Fibroblast of lung (primary cell): ENCODE data around the gene FSD2. TPM values are rescaled to one million over a fixed set of nuclear protein-coding genes. Genes with fewer than 3 reads are reported as not detected.

Experiments
- DNase-seq, 2 donors: peaks; one replicate each; pipeline versions ENCODE4 v3.0.0 to v3.0.0-alpha.2; 2010; ENCODE audit warnings: low read depth in 2 of 2
- H2AFZ ChIP-seq: 2 replicates; pipeline ENCODE4 v1.5.1; 2012; ENCODE audit warnings: low read length, control low read depth, inconsistent platforms
- H3K27ac ChIP-seq: 2 replicates; pipeline ENCODE4 v1.5.1; 2011; ENCODE audit warnings: low read length, control low read depth; ENCODE audit not compliant: insufficient read depth
- H3K27me3 ChIP-seq: 2 replicates; pipeline ENCODE4 v1.5.1; 2011; ENCODE audit warnings: mild to moderate bottlenecking, low read length; ENCODE audit not compliant: control insufficient read depth, insufficient read depth
- H3K36me3 ChIP-seq: 2 replicates; pipeline ENCODE4 v1.5.1; 2011; ENCODE audit warnings: low read length; ENCODE audit not compliant: control insufficient read depth, insufficient read depth
- H3K4me1 ChIP-seq: 2 replicates; pipeline ENCODE4 v1.5.1; 2011; ENCODE audit warnings: low read length; ENCODE audit not compliant: control insufficient read depth, insufficient read depth; ENCODE audit errors: extremely low read depth
- H3K4me2 ChIP-seq: 2 replicates; pipeline ENCODE4 v1.5.1; 2011; ENCODE audit warnings: low read length, control low read depth; ENCODE audit not compliant: insufficient read depth; ENCODE audit errors: extremely low read depth
- H3K4me3 ChIP-seq, 4 experiments: fragments of 200-600 bp in 1 of 4; sonication (generic) in 1 of 4; replicated peaks in 1 of 4; 2 replicates each; pipeline ENCODE4 v1.5.1; 2011 to 2016; ENCODE audit warnings: low read length in 4 of 4, low read depth in 3 of 4, mild to moderate bottlenecking in 3 of 4, control low read depth in 2 of 4, inconsistent platforms in 1 of 4, mixed read lengths in 1 of 4; ENCODE audit not compliant: insufficient read depth in 1 of 4; ENCODE audit errors: control extremely low read depth in 1 of 4
- H3K79me2 ChIP-seq: 2 replicates; pipeline ENCODE4 v1.5.1; 2012; ENCODE audit warnings: mild to moderate bottlenecking, low read length, inconsistent platforms; ENCODE audit not compliant: control insufficient read depth, insufficient read depth
- H3K9ac ChIP-seq: 2 replicates; pipeline ENCODE4 v1.5.1; 2011; ENCODE audit warnings: mild to moderate bottlenecking, low read length, control low read depth; ENCODE audit not compliant: insufficient read depth
- H3K9me3 ChIP-seq: 2 replicates; pipeline ENCODE4 v1.5.1; 2012; ENCODE audit warnings: low read depth, low read length; ENCODE audit not compliant: control insufficient read depth, insufficient read depth
- H4K20me1 ChIP-seq: 2 replicates; pipeline ENCODE4 v1.5.1; 2011; ENCODE audit warnings: low read length; ENCODE audit not compliant: control insufficient read depth, insufficient read depth; ENCODE audit errors: extremely low read depth
- CTCF ChIP-seq, 2 donors: IDR thresholded peaks in 1 of 2; conservative IDR thresholded peaks in 1 of 2; 1 replicate in 1 of 2; 2 replicates in 1 of 2; pipeline ENCODE4 v1.5.1; 2011 to 2012; ENCODE audit warnings: low read length in 2 of 2, control low read depth in 1 of 2, inconsistent platforms in 1 of 2, low read depth in 1 of 2, mild to moderate bottlenecking in 1 of 2
- EZH2 ChIP-seq: IDR thresholded peaks from 2 replicates; pipeline ENCODE4 v1.5.1; 2012; ENCODE audit warnings: low read length, control low read depth, mild to moderate bottlenecking; ENCODE audit errors: missing control alignments
- polyA plus RNA-seq, 2 donors: library from polyadenylated mRNA; depleted of rRNA in 1 of 2; stranded (reverse) in 1 of 2; unstranded in 1 of 2; fragments of >200 nt; gene quantifications; 2 replicates each; pipeline ENCODE4 v1.2.1, GENCODE V29; 2011 to 2012; ENCODE audit warnings: missing spikeins in 1 of 2
- total RNA-seq: library from RNA; depleted of rRNA; stranded (reverse); fragments of >200 nt; gene quantifications from 2 replicates; pipeline ENCODE4 v1.2.1, GENCODE V29; 2014

Gene FSD2
- total and polyA plus RNA-seq, 2 donors (not counting 1 experiment from before 2014, with no cell fraction given): not detected

- no peak overlapping the region for H3K4me2 ChIP-seq
- H3K27me3 ChIP-seq: peaks cover 17% of the 10 kb centered on the region
- no peak overlapping the region for H3K27ac ChIP-seq
- no peaks in the 10 kb centered on the region for H4K20me1 ChIP-seq
- TF ChIP-seq CTCF (conservative IDR thresholded peaks at IDR 0.05 in 1 of 2, IDR thresholded peaks at IDR 0.05 in 1 of 2; ENCODE audit: low read depth in 1 of 2, low read length in 2 of 2) (no peak), EZH2 (no peak)
- no peaks in the 10 kb centered on the region for H3K9me3 ChIP-seq
- H3K36me3 ChIP-seq: no peaks in the 10 kb centered on the region
- H2AFZ ChIP-seq: no peak overlapping the region
- no peaks in the 10 kb centered on the region for H3K79me2 ChIP-seq
- no peak overlapping the region for H3K4me3 ChIP-seq
- no peaks in the 10 kb centered on the region for H3K4me1 ChIP-seq
- H3K9ac ChIP-seq: no peak overlapping the region
- DNase-seq: no peak
Observed at GRCh38 chr15:82798104-82798503, 7.8 kb downstream of the FSD2 start.

- H3K27me3 ChIP-seq: no peaks in the 10 kb centered on the region
- no peaks in the 10 kb centered on the region for H3K36me3 ChIP-seq
- no peak overlapping the region for H3K27ac ChIP-seq
- no peaks in the 10 kb centered on the region for H3K4me1 ChIP-seq
- no peak overlapping the region for H3K9ac ChIP-seq
- H3K9me3 ChIP-seq: no peaks in the 10 kb centered on the region
- DNase-seq: no peak
- H4K20me1 ChIP-seq: no peaks in the 10 kb centered on the region
- H3K4me3 ChIP-seq: no peak overlapping the region
- TF ChIP-seq EZH2 (no peak), CTCF (conservative IDR thresholded peaks at IDR 0.05 in 1 of 2, IDR thresholded peaks at IDR 0.05 in 1 of 2; ENCODE audit: low read depth in 1 of 2, low read length in 2 of 2) (no peak)
- H3K4me2 ChIP-seq: no peak overlapping the region
- no peak overlapping the region for H2AFZ ChIP-seq
- no peaks in the 10 kb centered on the region for H3K79me2 ChIP-seq
Observed at GRCh38 chr15:82793737-82794136, 12.1 kb downstream of the FSD2 start.

GRCh38 chr15:82792068-82792467, 13.8 kb downstream of the FSD2 start:
- Histone ChIP-seq H3K27ac (no peak overlapping the region), H4K20me1 (no peaks in the 10 kb centered on the region), H3K4me3 (no peak overlapping the region), H3K36me3 (no peaks in the 10 kb centered on the region), H3K4me2 (no peak overlapping the region), H3K9me3 (no peaks in the 10 kb centered on the region), H3K79me2 (no peaks in the 10 kb centered on the region), H2AFZ (no peak overlapping the region), H3K9ac (no peak overlapping the region), H3K4me1 (no peaks in the 10 kb centered on the region), H3K27me3 (no peaks in the 10 kb centered on the region)
- no peak for DNase-seq
- TF ChIP-seq EZH2 (no peak), CTCF (conservative IDR thresholded peaks at IDR 0.05 in 1 of 2, IDR thresholded peaks at IDR 0.05 in 1 of 2; ENCODE audit: low read depth in 1 of 2, low read length in 2 of 2) (no peak)
